Astrocyte of the spinal cord (primary cell): ENCODE measurements around the gene ZBED3.

Experiments
- DNase-seq: peaks from one replicate; pipeline ENCODE4 v3.0.0; 2011; ENCODE audit warnings: low read depth, low spot score
- H3K4me3 ChIP-seq: 2 replicates; pipeline ENCODE4 v1.5.1; 2011; ENCODE audit warnings: low read depth, mild to moderate bottlenecking, low read length, moderate library complexity
- in situ Hi-C: cut with HindIII; loops from 2 replicates; pipeline ENCODE4 v1.10.0; 2017; ENCODE audit warnings: low sequenced_read_pairs
- TF ChIP-seq, protein P1 (sequence below): IDR thresholded peaks from 2 replicates; pipeline ENCODE4 v1.5.1; 2012; ENCODE audit warnings: low read depth, mild to moderate bottlenecking, low read length, inconsistent platforms

The ZBED3 gene, protein sequence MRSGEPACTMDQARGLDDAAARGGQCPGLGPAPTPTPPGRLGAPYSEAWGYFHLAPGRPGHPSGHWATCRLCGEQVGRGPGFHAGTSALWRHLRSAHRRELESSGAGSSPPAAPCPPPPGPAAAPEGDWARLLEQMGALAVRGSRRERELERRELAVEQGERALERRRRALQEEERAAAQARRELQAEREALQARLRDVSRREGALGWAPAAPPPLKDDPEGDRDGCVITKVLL

DNA sequence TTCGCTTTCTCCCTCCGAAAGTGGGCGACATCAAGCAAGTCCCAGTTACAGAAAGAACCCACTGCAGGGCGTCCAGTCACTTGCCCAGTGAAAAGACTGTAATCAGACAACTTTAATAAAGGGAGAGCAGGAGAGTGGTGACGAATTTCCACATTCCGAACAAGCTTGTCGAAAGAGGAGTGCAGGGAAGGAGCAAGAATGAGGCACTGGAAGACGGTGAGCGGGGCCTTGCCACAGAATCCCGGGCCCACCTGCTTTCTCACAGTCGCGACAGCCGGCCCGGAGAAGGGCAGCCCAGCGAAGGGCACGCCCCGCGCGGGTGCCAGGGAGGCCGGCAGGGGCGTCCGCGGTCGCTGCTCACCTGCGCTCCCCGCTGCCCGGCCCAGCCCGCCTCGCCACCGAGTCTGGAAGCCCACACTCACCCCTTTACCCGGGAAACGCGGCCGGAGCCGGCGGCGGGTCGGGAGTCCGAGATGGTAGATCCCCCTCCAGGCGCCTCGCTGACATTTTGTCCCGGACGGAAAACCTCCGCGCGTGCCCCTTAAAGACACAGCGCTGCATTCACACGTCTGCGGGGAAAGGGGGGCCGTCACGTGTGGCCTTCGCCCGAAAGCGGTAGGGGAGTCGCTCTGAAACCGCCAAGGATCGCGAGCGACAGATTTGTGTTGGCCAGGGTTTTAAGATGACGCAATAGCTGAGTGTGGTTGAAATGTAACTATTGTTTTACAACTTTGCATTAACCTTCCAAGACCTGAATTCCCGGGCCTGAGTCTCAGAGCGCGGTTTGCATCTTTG is at the start of gene ZBED3:
Gene ZBED3 (minus strand): TSS at position 597 of the 795 bp plus-strand sequence. CDS start 9,407 bp downstream, outside the sequence.
- H3K4me3 ChIP-seq, result peak within 1 kb of the TSS; percentile 66
- TF ChIP-seq, protein P1, sequence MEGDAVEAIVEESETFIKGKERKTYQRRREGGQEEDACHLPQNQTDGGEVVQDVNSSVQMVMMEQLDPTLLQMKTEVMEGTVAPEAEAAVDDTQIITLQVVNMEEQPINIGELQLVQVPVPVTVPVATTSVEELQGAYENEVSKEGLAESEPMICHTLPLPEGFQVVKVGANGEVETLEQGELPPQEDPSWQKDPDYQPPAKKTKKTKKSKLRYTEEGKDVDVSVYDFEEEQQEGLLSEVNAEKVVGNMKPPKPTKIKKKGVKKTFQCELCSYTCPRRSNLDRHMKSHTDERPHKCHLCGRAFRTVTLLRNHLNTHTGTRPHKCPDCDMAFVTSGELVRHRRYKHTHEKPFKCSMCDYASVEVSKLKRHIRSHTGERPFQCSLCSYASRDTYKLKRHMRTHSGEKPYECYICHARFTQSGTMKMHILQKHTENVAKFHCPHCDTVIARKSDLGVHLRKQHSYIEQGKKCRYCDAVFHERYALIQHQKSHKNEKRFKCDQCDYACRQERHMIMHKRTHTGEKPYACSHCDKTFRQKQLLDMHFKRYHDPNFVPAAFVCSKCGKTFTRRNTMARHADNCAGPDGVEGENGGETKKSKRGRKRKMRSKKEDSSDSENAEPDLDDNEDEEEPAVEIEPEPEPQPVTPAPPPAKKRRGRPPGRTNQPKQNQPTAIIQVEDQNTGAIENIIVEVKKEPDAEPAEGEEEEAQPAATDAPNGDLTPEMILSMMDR, result peak; percentile 27
- in situ Hi-C loops, result no loop called here
- DNase-seq, result peak; percentile 89

GRCh38 chr5:77133061-77133758 is 46.1 kb upstream of the ZBED3 start:
- H3K4me3 ChIP-seq, result no peak overlapping the region
- TF ChIP-seq, protein P1, result no peak
- peak; percentile 98 for DNase-seq
- in situ Hi-C loops, result no loop called here

GRCh38 chr5:77131361-77131760 is 44.3 kb upstream of the ZBED3 start:
- TF ChIP-seq, protein P1, result no peak
- no peak overlapping the region for H3K4me3 ChIP-seq
- DNase-seq, result no peak
- in situ Hi-C loops, result no loop called here

DNA sequence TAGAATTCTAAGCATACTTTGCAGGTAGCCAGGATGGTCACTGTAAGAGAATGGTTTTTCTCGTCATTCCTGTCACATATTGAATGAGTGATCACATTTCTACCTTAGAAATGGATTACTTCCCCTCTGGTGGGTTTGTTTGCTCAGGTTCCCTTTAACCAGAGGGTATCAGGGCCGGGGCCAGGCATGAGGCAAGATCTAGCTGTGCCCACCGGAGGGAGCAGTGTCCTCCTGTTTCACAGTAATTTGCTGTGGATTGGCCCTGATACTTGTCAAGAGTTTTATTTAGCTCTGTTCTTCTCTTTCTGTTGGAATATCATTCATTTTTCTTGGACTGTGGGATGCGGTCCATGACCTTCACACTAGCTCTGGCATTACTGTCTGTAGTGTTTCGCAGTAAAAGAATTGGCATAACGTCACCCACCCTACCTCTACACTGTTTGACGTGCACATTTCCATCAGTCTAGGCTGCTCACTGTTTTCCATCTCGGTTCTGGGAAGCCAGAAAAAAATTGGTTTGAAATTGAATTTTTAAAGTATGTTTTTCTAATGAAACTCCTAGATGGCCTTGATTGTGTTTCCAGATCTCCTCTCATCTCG is 42.4 kb upstream of the ZBED3 start:
- no peak overlapping the region for H3K4me3 ChIP-seq
- in situ Hi-C loops, result no loop called here
- TF ChIP-seq, protein P1, result peak; percentile 62
- peak; percentile 34 for DNase-seq

- TF ChIP-seq, protein P1, result no peak
- DNase-seq, result no peak
- in situ Hi-C loops, result no loop called here
- no peak overlapping the region for H3K4me3 ChIP-seq
Observed at GRCh38 chr5:77128411-77129061, 41.5 kb upstream of the ZBED3 start.

- in situ Hi-C loops, result no loop called here
Observed at GRCh38 chr5:77123057-77123456, 36.0 kb upstream of the ZBED3 start.

More at GRCh38 chr5:77123057-77123456, 36.0 kb upstream of the ZBED3 start:
- TF ChIP-seq, protein P1, result no peak
- H3K4me3 ChIP-seq, result no peak overlapping the region
- DNase-seq, result no peak
